TTC549 (cell line): ENCODE measurements around the gene SDR39U1.

Source experiments
- FAIRE-seq: peaks from 2 replicates; lab custom pipeline; 2012; peaks lifted over from hg19 to GRCh38; lab: Jason Lieb, UNC

The SDR39U1 gene

DNA sequence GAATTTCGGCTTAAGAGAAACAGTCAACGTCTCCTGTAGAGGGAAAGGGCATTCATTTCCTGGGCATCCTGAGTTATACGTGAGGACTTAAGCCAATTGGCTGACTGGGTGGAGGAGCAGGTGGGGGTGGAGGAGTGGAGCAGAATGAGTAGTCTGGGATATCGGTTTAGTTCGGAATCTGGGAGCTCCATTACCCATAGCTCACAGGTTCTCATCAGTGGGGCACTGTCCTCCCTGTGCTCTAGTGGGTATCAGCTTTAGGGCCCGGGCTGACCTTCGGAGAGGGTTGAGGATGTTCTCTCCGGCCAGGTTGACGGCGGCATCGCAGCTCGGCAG, 704 bp downstream of the SDR39U1 start:
- no peak for FAIRE-seq

DNA sequence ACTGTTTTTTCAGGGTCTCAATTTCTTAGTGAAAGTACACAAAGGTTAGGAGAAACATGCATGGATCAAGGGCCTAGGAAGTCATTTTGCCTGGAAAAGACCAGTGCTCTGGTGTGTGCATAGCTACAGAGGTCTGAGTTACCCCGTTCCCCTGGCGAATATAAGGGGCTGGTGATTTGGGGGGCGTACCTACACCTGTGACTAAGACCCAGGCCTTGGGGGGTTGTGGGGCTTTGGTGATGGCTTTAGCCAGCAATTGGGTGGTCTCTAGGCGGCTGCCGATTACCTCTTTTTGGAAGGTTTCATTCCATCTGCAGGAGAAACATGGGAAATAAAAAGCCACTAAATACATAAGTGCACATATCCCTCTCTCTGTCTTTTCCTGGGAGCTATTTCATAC, 1.1 kb downstream of the SDR39U1 start:
- FAIRE-seq, result no peak

DNA sequence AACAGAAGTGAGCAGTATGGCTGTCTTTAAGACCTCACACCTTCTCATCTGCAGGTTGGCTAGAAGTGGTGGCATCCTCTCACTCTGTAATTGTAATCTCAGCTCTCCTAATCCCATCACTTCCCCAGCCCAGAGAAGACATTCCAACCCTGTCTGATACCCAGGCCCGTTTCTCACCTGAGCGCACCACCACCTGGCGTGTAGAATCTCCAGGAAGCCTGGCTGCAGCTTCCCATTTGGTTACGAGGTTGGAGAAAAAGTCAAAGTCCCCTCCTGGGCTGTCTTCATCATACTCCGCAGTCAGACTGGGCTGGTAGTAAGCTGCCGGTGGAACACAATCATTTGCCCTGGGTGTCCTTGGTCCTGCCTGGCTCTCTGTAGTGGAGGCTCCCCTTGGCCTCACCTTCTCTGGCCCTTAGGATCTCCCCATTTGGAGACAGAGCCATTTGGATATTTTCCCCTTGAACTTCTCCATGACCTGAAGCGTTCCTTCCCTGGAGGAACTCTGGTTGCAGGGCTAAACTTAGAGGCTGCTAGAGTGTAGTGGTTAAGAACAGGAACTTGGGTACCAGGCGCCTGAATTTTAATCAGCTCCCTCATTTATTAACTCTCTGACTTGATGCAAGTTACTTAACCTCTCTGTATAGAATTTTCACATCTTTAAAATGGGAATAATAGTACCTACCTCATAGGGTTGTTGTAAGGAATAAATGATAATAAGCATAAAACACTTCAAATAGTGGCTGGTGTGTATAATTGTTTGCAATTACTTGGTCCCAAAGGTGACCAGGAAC, 1.8 kb downstream of the SDR39U1 start:
- FAIRE-seq, result no peak

DNA sequence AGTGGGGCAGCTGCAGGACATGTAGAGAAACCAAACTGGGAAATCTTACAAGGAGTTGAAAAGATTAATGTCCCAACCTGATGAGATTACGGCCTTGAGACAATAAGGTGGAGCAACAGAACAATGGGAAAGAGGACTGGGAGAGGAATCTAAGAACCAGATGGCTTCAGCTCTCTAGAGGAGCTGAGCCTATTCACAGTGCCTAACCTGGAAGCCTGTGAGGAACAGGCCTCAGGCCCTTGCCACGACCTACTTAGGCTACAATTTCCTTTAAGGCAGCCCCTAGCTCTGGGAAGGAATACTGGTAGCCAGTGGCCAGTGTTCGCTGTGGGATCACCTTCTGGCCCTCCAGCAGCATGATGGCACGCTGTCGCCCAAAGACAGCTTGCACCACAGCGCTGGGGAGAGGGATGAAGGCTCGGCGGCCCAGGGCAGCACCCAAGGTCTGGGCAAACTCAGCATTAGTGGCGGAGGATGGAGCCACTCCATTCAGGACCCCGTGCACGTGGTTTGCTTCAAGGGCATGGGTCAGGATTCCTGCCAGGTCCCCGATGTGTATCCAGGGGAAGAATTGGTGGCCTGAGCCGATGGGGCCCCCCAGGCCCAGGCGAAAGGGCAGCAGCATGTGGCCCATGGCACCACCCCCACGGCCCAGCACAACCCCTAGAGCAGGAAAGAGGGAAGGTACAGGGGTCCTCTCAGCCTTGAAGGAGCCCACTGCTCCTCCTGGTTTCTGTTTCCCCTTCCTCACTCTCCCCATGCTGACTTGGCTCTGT, 2.6 kb downstream of the SDR39U1 start:
- FAIRE-seq, result no peak

DNA sequence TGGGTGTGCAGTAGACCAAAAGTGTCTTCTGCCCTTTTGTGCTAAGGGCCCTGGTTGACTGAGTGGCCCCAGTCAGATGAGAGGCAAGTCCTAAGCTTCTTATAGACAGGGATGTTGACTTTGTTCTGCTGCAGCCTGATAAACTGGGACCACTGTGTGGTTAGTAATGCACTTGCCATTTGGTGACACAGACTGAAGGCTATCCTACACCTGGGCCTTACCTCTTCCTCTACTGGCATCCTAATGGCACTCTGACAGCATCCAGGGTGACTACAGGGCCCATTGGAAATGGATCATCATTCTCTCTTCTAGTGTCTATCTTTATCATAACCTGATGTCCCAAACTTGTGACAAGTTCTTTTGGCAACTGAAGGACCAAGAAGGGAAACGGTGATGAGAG, 3.3 kb downstream of the SDR39U1 start:
- FAIRE-seq, result no peak

DNA sequence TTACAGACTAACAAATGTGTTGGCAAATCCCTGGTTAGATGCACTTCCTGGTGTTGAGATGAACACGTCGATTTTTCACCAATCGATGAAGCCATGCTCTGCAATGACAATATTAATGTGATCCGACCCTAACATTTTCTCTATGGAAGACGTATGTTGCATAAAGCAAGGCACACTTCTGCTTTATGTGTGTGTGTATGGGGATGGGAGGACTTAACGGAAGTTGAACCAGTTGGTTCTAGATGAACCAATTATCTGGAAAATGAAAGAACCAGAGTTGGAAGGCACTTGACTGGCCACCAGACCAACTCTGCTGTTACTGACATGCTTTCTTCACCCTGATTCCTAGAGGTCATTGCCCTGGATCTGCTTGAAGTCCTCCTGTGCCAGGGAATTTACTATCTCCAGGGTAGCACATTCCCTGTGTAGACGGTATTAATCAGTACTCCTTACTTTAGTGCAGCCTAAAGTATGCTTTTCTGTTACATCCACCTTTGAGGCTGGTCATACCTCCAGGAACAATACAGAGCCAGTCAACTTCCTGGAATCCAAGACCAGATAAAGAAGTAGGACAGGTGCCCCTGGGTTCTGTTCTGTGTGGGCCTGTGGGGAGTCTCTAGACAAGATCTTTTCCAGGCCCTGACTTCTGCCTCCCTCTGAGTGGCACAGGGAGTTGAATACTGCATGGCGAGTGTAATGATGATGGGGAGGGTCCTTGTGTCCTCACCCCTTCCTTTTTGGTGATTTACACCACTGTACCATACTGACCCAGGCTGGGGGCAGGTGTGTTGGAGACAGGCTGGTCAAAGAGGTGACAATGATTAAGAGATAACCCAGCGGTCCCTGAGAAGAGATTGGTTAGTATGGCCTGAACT, 4.1 kb downstream of the SDR39U1 start:
- FAIRE-seq, result no peak

DNA sequence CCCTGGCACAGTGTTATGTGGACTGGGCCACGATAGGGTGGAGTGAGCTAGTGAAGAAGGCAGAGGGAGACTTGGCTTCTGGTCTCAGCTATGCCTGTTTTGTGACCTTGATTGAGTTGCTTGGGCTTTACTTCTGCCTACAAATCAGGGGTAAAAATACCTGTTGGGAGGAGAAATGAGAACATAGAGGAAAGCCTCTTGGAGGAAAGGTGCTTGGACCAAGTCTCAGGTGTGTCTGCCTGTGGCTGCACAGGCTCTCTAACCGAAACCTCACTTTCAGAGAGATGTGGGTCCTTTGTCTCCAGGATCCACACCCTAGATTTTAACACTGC, 4.9 kb downstream of the SDR39U1 start:
- no peak for FAIRE-seq

DNA sequence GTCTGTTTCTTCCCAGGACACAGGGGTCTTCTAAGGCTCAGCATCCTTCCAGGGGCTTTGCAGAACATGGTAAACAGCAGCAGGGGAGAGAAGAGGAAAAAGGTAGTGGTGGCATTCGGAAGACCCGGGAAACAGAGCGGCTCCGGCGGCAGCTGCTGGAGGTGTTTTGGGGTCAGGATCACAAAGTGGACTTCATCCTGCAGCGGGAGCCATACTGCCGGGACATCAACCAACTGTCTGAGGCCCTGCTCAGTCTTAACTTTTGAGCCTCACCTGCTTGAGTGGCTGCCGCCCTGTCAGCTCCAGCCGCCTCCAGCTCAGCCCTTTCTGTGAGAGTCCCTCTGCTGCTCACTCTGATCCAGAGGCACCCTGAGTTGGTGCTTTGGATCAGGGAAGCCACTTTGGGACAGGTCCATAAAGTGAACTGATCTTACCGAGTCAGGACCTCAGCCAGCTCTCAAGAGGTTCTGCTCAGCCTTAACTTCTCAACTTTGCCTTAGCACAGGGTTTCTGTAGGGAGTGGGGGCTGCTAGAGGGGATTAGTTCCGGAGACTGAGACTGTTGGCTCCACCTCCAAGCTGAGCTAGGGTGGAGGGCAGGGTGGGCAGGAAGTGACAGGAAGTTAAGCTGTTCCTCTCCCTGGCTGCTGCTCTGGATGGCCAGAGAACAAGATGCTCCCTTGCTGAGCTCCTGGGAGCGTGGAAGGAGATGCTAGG, 5.4 kb downstream of the SDR39U1 start:
- FAIRE-seq, result no peak

DNA sequence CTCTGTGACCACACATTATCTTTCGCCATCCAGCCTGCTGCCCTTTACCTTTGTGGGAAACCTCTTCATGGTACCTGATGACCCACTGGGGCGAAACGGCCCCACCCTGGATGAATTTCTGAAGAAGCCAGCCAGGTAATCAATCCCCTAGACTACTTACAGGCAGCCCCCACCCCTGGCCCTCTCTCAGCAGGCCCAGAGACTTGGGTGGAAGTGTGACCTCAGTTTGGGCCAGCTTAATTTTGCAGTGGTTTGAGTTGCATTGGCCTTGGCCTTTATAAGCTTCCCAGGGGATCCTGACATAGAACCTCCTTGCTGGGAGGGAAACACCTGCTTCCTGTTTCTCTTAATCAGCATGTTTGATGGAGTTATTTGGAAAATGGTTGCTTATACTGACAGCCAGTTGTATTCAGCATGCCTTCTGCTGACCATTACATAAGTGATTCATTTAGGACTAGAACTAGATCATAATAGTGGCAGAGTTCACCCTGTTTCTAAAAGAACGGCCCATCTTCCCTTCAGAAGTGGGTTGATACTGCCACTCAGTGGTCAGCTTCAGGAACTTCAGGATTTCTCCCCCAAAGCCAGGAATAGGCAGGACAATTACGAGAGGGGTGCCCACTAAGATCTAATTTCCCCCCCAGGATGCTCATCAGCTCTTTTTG, 6.1 kb downstream of the SDR39U1 start:
- FAIRE-seq, result no peak

DNA sequence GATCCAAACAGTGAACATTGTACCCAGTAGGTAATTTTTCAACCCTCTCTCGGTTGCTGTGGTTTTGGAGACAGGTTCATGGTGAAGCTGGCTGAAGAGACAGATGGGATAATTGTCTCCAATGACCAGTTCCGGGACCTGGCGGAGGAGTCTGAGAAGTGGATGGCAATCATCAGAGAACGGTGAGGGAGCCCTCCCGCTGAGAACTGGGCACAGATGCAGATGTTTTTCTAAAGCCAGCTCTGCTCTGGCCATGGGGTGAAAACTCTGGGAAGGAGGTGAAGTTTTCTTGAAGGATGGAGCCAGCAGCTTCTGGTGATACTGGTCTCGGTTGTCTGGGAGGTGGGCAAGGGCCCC, 6.6 kb downstream of the SDR39U1 start:
- no peak for FAIRE-seq

DNA sequence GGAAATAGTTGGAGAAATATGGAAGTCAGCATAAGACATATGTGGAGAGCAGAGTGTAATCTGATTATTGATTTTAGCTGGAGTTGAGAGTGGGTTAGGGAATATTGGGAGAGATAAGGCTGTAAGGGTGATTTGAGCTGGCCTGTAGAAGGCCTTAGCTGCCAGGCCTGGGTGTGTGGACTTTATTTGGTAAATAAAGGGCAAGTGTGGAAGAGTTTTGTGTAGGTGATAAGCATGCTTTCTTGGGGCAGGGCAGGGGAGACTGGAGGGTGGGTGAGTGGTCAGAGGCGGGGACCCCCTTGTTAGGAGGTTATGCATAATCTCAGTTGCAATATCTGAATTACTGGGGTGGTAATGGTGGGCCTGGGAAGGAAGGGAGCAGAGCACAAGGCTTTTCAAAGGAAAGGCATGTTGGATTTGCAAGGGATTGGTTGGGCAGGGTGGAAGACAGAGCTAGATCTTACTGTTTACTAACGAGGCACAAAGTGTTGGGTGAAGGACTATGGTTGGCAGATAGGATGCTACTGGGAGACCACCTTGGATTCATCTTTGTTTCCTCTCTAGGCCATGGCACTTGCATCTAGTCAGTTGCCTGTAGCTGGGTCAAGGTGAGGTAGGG, 7.3 kb downstream of the SDR39U1 start:
- no peak for FAIRE-seq

DNA sequence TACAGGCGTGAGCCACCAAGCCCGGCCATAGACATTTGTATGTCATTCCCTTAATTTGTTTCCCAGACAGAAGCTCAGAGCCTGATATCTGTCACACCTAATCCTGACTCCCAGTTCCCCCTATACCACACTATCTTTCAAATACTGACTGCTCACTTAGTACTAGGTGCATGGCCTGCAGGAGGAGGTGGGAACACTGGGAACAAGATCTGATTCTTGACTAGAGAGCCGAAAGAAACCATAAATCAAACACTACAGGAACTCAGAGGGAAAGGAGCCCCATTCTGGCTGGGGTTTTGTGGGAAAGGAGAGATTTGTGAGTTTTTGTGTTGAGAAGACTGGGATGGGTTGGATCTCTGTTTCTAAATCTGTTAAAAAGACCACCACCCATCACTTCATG, 7.9 kb downstream of the SDR39U1 start:
- FAIRE-seq, result no peak

DNA sequence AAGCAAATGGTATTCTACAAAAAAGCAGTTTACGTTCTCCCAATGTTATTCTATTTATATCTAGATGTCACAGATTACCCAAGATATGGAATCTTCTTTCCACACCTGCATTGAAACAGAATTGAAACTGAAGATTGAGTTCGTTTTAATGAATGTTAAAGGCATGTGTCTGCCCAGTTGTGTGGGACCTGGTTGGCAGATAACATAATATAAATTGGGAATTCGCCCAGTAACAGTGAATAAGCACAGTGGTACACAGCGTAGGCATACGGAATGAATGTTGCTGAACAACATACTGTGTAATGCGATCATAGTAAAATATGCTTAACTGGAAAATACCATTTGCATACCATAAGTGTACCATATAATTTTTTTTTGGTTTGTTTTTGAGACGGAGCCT, 8.5 kb downstream of the SDR39U1 start:
- no peak for FAIRE-seq

DNA sequence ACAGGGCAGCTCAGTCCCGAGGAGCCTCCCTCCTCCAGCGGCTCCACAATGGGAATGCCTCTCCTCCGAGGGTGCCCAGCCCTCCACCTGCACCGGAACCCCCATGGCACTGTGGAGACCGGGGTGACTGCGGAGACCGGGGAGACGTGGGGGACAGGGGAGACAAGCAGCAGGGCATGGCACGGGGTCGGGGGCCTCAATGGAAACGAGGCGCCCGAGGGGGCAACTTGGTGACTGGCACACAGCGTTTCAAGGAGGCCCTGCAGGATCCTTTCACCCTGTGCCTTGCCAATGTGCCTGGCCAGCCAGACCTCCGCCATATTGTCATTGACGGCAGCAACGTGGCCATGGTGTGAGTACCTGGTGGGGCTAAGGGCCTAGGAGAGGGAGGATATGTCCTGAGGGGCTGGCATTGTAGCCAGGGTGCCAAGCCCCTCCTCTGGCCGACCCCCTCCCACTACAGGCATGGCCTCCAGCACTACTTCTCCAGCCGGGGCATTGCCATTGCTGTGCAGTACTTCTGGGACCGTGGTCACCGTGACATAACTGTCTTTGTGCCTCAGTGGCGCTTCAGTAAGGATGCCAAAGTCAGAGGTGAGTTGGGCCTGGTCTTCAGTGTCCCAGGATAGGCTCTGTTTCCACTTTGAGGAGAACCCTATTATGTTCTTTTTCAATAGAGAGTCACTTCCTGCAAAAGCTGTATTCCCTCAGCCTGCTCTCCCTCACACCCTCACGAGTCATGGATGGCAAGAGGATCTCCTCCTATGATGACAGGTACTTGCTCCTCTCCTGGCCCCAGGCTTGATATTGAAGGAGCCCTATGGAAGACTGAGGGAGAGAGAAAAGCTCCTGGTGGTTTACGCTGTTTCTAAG, 10.1 kb downstream of the SDR39U1 start:
- no peak for FAIRE-seq

DNA sequence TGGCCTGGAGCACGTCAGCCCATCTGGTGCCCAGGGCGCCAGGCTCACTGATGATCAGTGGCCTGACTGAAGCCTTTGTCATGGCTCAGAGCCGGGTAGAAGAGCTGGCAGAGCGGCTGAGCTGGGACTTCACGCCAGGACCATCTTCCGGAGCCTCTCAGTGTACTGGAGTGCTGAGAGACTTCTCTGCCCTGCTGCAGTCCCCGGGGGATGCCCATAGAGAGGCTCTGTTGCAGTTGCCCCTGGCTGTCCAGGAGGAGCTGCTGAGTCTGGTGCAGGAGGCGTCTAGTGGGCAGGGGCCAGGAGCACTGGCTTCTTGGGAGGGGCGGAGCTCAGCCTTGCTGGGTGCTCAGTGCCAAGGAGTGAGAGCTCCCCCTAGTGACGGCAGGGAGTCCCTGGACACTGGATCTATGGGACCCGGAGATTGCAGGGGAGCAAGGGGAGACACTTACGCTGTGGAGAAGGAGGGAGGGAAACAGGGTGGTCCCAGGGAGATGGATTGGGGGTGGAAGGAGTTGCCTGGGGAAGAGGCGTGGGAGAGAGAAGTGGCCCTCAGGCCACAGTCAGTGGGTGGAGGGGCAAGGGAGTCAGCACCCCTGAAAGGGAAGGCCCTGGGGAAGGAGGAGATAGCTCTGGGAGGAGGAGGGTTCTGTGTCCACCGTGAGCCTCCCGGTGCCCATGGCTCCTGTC, 10.9 kb downstream of the SDR39U1 start:
- FAIRE-seq, result no peak

DNA sequence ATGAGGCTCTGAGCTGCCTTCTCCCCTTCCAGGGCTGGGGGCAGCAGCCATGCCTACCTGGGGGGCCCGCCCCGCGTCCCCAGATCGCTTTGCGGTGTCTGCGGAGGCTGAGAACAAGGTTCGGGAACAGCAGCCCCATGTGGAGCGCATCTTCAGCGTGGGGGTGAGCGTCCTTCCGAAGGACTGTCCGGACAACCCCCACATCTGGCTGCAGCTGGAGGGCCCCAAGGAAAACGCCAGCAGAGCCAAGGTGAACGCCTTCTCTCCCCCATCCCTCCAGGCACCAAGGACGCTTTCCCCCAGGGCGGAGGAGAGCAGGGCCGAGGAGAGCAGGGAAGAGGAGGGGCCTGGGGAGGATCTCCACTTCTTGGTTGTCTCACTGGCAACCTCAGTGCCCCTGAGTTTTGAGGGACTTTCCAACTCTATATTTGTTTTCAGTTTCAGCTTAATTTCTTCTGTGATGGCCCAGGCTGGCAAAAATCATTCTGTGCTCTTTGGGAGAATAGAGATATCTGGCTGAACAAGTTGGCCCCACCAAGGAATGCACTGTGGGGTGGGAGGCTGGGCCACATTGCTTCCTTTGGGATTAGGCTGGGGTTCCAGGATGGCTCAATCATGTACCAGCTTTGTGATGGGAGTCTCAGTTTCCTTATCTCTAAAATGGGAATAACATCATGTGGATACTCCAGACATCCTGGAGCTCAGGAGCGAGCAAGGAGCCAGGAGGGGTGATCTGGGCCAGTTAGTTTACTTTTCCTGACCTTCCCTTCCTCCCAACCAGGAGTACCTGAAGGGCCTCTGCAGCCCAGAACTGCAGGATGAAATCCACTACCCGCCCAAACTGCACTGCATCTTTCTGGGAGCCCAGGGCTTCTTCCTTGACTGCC, 11.7 kb downstream of the SDR39U1 start:
- no peak for FAIRE-seq

DNA sequence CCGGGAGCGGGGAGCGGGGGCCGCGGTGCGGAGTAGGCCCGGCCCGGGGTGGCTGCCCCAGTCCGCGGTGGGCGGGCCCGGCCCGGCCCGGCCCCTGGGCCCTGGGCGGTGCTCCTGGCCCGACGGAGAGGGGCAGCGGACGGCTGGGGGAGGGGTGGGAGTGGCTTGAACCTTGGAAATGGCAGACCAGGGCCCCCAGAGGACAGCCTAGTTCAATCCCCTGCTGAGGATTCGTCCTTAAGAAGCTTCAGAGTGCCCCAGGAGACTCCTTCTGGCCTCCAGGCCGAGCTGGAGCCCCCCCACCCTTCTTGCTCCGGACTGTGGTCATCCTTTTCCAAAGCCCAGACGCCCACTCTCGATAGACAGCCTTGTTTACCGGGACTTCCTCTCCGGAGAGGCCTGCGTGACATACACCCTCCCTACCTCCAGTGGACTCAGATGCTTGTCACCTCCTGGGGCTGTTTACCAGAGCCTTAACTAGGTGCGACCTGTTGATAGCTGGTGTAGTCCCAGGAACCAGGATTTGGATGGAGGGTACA, 12.4 kb downstream of the SDR39U1 start:
- no peak for FAIRE-seq

DNA sequence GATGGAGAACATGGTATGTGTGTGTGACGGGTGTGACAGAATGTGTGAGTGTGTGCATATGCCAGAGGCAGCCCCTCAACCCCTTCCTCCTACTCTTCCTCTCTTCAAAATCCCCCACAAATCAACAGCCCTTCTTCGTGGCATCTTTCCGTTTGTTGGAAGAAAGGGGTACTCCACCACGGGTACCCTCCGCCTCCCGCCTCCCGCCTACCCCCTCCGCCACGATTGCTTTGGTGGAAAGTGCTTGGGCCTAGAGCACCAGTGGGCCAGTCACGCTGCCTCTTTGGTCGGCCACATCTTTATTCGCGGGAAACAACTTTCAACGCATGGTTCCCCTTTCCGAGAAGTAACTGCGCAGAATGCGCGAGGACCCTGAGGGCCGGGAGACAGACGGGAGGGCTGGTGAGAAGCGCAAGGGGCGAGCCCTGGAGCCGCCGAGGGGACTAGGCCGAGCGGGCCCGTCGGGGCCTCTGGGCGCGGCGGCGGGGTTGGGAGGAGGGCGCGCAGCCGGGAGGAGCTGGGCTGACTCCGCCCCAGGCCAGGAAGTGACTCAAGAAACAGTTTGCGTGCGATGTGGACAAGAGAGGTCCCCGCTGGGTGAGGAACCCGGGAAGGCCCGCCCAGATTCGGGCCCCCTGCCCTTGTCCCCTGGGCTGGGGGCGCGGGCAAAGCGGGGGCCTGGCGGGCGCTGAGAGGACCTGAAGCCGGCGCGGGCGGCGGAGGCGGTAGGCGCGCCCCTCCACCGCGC, 13.0 kb downstream of the SDR39U1 start, which contains the start of the genes CBLN3 and KHNYN:
CBLN3 (minus strand) TSS at position 274 of the 748 bp plus-strand sequence. CDS start 614 bp downstream, outside the sequence.
KHNYN (plus strand) TSS at position 560 of the 748 bp plus-strand sequence. CDS start 777 bp downstream, outside the sequence.
- FAIRE-seq, result no peak
